Measurements from ENCODE around the gene LRRC10B. TPM values are rescaled to one million over a fixed set of nuclear protein-coding genes. Genes with fewer than 3 reads are reported as not detected.

Gene LRRC10B
- total RNA-seq, 1 experiment from 2014 or later, result not detected

- DNase-seq (ENCODE audit: extremely low read depth, low read depth), result no peak
Measured at GRCh38 chr11:61486011-61486620, 22.4 kb upstream of the LRRC10B start.

DNA sequence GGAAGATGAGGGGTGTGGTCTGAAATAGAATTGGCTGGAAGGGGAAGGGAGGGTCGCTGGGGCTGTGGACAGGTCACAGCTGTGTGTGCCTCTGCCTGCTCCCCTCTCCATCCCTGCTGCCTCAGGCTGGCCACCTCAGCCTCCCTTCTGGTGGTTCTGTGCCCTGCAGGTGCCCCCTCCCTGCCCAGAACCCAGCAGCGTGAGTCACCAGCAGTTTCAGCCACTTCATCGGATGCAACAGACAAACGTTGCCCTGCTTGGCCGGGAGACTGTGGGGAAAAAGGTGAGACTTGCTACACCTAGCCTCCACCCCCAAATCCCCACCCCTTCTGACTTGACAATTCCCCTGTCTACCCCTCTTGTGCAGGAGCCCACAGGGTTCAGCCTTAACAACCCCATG, 21.8 kb upstream of the LRRC10B start:
- DNase-seq (ENCODE audit: extremely low read depth, low read depth), result no peak

DNA sequence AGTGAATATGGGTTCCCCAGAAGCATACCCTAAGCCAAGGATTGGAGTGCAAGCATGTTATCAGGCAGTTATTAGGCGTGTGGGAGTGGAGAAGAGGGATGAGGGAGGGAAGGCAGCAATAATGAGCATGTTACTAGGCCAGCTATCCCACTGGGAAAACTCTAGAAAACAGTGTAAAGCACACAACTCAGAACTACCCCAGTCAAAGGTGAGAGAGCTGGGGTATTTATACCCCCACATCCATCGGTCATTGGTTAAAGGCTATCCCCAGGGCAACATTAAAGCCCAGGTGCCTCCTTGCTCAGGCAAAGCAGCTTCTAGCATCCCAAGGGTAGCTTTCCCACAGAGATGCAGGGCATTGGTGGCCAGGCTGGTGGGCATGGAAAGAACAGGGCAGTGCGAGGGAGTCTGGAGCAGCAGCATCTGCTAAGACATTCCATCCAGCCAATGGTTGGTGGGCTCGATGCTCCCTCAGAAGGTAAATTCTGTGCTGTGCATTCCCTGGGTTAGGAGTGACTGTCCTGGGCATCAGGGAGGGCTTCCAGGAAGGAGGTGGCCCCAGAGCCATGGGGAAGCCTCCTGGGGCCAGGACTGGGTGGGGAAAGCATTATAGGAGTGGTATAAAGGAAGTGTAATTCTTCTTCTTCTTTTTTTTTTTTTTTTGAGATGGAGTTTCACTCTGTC, 21.1 kb upstream of the LRRC10B start:
- no peak for DNase-seq (ENCODE audit: extremely low read depth, low read depth)

DNA sequence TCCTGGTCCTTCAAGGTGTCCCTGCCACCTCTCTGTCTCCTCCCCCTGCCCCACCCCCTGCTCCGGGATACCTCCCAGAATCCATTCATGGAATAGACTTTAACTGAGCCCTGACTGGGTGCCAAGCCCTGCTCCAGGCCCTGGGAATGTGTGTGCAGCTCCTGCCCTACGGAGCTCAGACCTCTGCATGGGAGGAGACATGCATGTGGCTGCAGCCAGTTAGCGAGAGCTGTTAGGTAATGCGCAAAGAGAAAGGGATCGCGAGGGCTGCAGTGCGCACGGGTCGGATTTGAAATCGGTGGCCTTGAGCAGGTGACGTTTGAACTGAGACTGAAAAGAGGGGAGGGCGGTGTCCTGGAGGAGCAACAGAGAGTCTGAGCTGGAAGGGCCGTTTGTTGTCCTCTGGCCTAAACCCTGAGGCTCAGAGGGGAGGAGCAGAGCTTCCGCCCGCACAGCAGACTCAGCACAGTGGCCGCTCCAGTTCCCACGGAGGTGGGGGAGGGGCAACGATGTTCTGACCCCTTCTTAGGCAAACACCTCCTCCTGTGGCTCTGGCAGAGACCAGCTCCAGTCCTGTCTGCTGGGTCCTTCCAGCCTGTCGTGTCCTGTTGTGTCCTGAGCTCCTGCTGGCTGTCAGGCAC, 19.8 kb upstream of the LRRC10B start:
- DNase-seq (ENCODE audit: extremely low read depth, low read depth), result no peak

- DNase-seq (ENCODE audit: extremely low read depth, low read depth), result no peak
Measured at GRCh38 chr11:61489833-61490721, 18.5 kb upstream of the LRRC10B start.

- DNase-seq (ENCODE audit: extremely low read depth, low read depth), result no peak
Measured at GRCh38 chr11:61491736-61492395, 16.7 kb upstream of the LRRC10B start.

DNA sequence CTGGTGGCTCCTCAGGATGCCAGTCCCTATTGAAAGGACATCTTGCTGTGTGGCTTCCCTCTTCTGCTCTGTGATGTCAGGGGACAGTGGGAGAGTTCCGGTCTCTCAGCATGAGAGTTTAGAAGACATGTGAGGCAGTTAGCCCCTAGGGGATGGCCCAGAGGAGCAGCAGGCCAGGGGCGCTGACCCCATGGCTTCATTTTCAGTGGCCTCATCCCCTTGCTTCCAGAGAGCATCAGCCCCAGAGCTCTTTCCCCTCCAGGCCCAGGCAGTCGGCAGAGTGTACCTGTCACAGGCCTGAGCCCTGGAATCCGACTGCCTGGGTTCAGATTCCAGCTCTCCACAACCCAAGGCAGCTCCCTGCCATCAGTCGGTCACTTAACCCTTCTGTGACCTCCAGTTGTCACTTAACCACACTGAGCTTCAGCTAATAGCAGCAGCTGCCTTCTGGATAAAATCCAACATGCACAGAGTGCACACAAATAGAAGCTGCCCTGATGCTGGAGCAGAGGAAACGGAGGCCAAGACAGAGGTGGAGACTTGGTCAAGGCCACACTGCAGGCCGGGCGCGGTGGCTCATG, 14.1 kb upstream of the LRRC10B start:
- no peak for DNase-seq (ENCODE audit: extremely low read depth, low read depth)

- no peak for DNase-seq (ENCODE audit: extremely low read depth, low read depth)
Measured at GRCh38 chr11:61495801-61496601, 12.5 kb upstream of the LRRC10B start.

- DNase-seq (ENCODE audit: extremely low read depth, low read depth), result no peak
Measured at GRCh38 chr11:61496602-61497400, 11.7 kb upstream of the LRRC10B start.

GRCh38 chr11:61497473-61497872, 11.1 kb upstream of the LRRC10B start:
- DNase-seq (ENCODE audit: extremely low read depth, low read depth), result no peak

DNA sequence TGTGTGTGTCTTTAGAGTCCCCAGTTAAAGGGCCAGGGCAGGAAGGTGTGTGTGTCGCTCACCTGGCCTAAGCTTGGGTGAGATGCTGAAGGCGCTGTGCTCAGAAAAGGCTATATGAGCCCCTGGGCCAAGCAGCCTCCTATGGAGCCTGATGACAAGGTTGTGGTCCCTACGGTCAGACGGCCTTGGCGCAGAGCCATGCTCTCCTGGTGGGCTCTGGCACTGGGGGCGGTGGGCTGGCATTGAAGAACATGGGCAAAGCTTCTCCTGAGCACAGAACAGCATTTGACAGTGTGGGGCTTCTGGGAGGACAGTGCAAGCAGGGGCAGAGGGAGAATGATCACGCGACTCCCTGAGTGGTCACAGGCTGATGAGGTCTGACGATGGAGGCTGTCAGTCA, 10.7 kb upstream of the LRRC10B start:
- DNase-seq (ENCODE audit: extremely low read depth, low read depth), result no peak

DNA sequence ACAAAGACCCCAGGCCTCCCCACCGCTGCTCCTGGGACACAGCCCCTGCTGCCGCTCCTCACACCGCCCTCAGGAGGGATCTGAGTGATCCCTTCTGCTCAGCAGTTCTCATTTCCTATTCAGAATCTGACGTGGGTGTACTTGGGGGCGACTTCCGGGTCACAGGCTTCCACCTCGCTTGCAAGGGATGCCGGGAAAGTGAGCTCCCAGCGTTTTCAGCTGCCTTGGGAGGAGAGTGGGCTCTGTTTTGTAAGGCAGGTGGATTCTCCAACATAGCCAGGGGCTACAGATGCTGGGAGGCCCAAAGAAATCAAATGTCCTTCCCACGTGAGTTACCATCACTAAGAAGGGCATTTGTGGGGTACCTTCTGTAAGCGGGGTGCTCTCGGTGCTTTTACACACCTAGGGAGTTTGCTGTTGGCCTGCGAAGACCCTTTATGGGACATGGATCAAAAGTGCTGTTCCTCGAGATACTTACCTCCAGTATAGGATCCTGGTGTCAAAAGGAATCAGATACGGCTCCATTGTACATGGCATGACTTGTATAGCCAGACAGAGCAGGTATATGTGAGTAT, 9.7 kb upstream of the LRRC10B start:
- DNase-seq (ENCODE audit: extremely low read depth, low read depth), result no peak

GRCh38 chr11:61499816-61500491, 8.6 kb upstream of the LRRC10B start:
- DNase-seq (ENCODE audit: extremely low read depth, low read depth), result no peak

DNA sequence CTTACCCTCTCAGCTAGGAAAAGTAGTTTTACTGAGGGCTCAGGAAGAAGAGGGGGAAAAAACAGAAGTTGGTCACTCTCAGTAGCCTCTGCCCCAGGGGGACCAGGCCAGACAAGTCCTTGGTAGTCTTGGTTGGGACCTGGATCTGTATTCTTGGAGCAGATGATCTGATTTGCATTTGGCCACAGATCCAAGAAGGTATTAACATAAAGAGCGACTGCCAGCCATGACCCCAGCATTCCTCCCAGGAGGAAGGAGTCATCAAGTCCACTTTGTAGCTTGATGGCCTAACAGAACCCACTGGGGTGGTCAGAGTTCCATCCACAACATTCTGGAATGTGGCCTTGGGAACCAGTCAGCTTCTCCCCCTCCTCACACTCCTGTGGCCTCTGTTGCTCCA, 6.0 kb upstream of the LRRC10B start:
- DNase-seq (ENCODE audit: extremely low read depth, low read depth), result no peak

DNA sequence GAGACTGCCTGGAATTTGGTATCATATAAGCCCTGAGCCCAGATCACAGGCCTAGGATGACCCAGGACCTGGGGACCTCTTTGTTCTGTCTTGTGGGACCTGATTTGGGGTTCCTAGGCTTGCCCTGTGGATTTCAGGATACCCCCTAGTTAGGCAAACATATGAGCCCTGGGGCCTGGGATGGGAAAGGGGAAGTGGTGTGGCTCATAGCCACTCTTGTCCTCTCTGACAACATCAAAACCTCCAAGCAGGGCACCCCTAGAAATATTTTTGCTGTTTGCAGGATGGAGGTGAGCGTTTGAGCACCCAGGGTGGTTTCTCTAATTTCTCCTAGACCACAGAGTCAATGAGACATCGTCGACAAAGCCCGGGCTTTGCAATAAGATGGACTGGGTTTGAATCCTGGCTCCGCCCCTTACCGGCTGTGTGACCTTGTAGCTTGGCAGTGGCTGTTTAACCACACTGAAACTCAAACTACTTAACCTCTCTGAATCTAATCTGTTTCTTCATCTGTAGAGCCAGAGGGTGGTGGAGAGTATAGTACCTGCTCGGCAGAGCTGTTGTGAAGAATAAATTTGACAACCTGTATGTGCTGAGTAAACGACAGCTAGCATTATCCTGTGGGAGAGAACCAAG, 5.3 kb upstream of the LRRC10B start:
- no peak for DNase-seq (ENCODE audit: extremely low read depth, low read depth)

GRCh38 chr11:61505106-61505505, 3.4 kb upstream of the LRRC10B start:
- DNase-seq (ENCODE audit: extremely low read depth, low read depth), result no peak

GRCh38 chr11:61505640-61506155, 2.9 kb upstream of the LRRC10B start:
- no peak for DNase-seq (ENCODE audit: extremely low read depth, low read depth)
